ENCODE results near the gene BCAR1. TPM values are rescaled to one million over a fixed set of nuclear protein-coding genes. Genes with fewer than 3 reads are reported as not detected.

Gene BCAR1
- polyA plus RNA-seq, 4 donors: 57.1 to 105 (median 77.6) TPM

GRCh38 chr16:75198135-75198600, 53.3 kb downstream of the BCAR1 start:
- Histone ChIP-seq H3K9me3 (ENCODE audit: control insufficient read depth in 2 of 2, insufficient read depth in 1 of 2, low read depth in 1 of 2, low read length in 1 of 2) (no peaks in the 10 kb centered on the region), H3K27me3 (ENCODE audit: control insufficient read depth in 3 of 3, insufficient read depth in 3 of 3, low read length in 3 of 3) (peaks cover 0 to 12% (median 0%) of the 10 kb centered on the region in 3 donors), H3K27ac (ENCODE audit: low read depth in 1 of 3, low read length in 2 of 3) (no peak overlapping the region), H3K4me1 (ENCODE audit: control insufficient read depth in 3 of 3, insufficient read depth in 2 of 3, low read depth in 1 of 3, low read length in 2 of 3) (no peaks in the 10 kb centered on the region), H3K36me3 (ENCODE audit: control insufficient read depth in 3 of 3, insufficient read depth in 2 of 3, low read depth in 1 of 3, low read length in 3 of 3) (no peaks in the 10 kb centered on the region), H3K4me3 (ENCODE audit: low read depth in 1 of 3, low read length in 3 of 3) (no peak overlapping the region)
- no peak for FAIRE-seq
- 22 to 34% (median 30%) methylated on average over 18 of the region's 18 CpGs for WGBS, 3 donors
- DNase-seq: no peak

GRCh38 chr16:75197522-75198134, 53.8 kb downstream of the BCAR1 start:
- no peak overlapping the region for H3K4me3 ChIP-seq (ENCODE audit: low read depth in 1 of 3, low read length in 3 of 3)
- no peaks in the 10 kb centered on the region for H3K9me3 ChIP-seq (ENCODE audit: control insufficient read depth in 2 of 2, insufficient read depth in 1 of 2, low read depth in 1 of 2, low read length in 1 of 2)
- WGBS, 3 donors: 51 to 57% (median 56%) methylated on average over 14 of the region's 14 CpGs
- FAIRE-seq (no peak), DNase-seq (no peak)
- H3K36me3 ChIP-seq (ENCODE audit: control insufficient read depth in 3 of 3, insufficient read depth in 2 of 3, low read depth in 1 of 3, low read length in 3 of 3): no peaks in the 10 kb centered on the region
- H3K4me1 ChIP-seq (ENCODE audit: control insufficient read depth in 3 of 3, insufficient read depth in 2 of 3, low read depth in 1 of 3, low read length in 2 of 3): no peaks in the 10 kb centered on the region
- H3K27me3 ChIP-seq (ENCODE audit: control insufficient read depth in 3 of 3, insufficient read depth in 3 of 3, low read length in 3 of 3): peaks cover 0 to 12% (median 0%) of the 10 kb centered on the region in 3 donors
- no peak overlapping the region for H3K27ac ChIP-seq (ENCODE audit: low read depth in 1 of 3, low read length in 2 of 3)

GRCh38 chr16:75196836-75197235, 54.6 kb downstream of the BCAR1 start:
- Histone ChIP-seq H3K36me3 (ENCODE audit: control insufficient read depth in 3 of 3, insufficient read depth in 2 of 3, low read depth in 1 of 3, low read length in 3 of 3) (no peaks in the 10 kb centered on the region), H3K4me3 (ENCODE audit: low read depth in 1 of 3, low read length in 3 of 3) (no peak overlapping the region), H3K4me1 (ENCODE audit: control insufficient read depth in 3 of 3, insufficient read depth in 2 of 3, low read depth in 1 of 3, low read length in 2 of 3) (no peaks in the 10 kb centered on the region), H3K27me3 (ENCODE audit: control insufficient read depth in 3 of 3, insufficient read depth in 3 of 3, low read length in 3 of 3) (peaks cover 0 to 12% (median 0%) of the 10 kb centered on the region in 3 donors), H3K9me3 (ENCODE audit: control insufficient read depth in 2 of 2, insufficient read depth in 1 of 2, low read depth in 1 of 2, low read length in 1 of 2) (no peaks in the 10 kb centered on the region), H3K27ac (ENCODE audit: low read depth in 1 of 3, low read length in 2 of 3) (no peak overlapping the region)
- DNase-seq (no peak), FAIRE-seq (no peak)
- 61 to 71% (median 65%) methylated on average over 9 of the region's 9 CpGs for WGBS, 3 donors

DNA sequence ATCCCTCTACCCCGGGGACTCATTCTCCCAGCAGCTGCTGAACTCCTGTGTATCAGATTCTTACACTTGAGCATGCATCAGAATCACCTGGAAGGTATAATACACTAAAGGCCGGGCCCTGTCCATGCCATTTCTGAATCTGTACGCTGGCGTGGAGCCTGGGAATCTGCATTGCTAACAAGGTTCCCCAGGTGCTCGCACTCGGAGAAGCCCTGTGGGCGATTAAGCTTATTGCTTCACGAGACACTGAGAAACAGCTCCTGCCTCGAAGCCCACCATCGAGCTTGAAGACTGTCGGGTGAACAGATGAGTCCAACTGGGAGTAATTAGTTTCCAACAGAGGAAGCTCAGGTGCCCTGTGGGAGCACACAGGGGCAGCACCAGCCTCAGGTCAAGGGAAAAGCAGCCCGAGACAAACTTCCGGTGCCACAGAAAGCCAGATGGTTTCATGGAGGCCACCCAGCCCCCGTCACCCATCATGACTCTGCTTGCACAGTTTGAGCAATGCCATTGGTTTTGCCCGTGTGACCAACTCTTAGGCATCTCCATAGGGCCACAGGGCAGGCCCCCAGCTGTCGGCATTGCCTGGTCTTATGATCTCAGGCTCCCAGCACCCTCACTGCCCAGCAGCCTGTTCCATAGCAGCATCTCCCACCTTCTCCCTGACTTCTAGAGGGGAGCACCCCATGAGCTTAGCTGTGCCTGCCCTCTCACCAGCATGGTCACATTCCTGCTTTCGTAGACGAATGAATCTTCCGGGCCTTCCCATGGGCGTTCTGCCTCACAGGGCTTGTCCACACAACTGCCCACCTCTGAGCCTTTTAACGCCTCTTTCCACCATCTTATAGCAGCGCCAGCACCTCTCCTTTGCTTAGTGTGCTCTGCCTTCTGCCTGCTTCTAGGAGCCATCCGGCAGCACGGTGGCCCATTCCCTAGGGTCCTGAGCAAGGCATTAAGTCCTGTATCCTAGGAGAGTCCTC, 55.3 kb downstream of the BCAR1 start:
- H3K4me1 ChIP-seq (ENCODE audit: control insufficient read depth in 3 of 3, insufficient read depth in 2 of 3, low read depth in 1 of 3, low read length in 2 of 3): no peaks in the 10 kb centered on the region
- no peak overlapping the region for H3K27ac ChIP-seq (ENCODE audit: low read depth in 1 of 3, low read length in 2 of 3)
- no peak for DNase-seq
- WGBS, 3 donors: 82 to 88% (median 84%) methylated on average over 24 of the region's 24 CpGs
- no peak for FAIRE-seq
- H3K4me3 ChIP-seq (ENCODE audit: low read depth in 1 of 3, low read length in 3 of 3): no peak overlapping the region
- H3K9me3 ChIP-seq (ENCODE audit: control insufficient read depth in 2 of 2, insufficient read depth in 1 of 2, low read depth in 1 of 2, low read length in 1 of 2): no peaks in the 10 kb centered on the region
- peaks cover 0 to 12% (median 0%) of the 10 kb centered on the region in 3 donors for H3K27me3 ChIP-seq (ENCODE audit: control insufficient read depth in 3 of 3, insufficient read depth in 3 of 3, low read length in 3 of 3)
- no peaks in the 10 kb centered on the region for H3K36me3 ChIP-seq (ENCODE audit: control insufficient read depth in 3 of 3, insufficient read depth in 2 of 3, low read depth in 1 of 3, low read length in 3 of 3)

GRCh38 chr16:75193730-75194444, 57.5 kb downstream of the BCAR1 start:
- Histone ChIP-seq H3K9me3 (ENCODE audit: control insufficient read depth in 2 of 2, insufficient read depth in 1 of 2, low read depth in 1 of 2, low read length in 1 of 2) (no peaks in the 10 kb centered on the region), H3K36me3 (ENCODE audit: control insufficient read depth in 3 of 3, insufficient read depth in 2 of 3, low read depth in 1 of 3, low read length in 3 of 3) (no peaks in the 10 kb centered on the region), H3K27ac (ENCODE audit: low read depth in 1 of 3, low read length in 2 of 3) (no peak overlapping the region), H3K4me3 (ENCODE audit: low read depth in 1 of 3, low read length in 3 of 3) (no peak overlapping the region), H3K4me1 (ENCODE audit: control insufficient read depth in 3 of 3, insufficient read depth in 2 of 3, low read depth in 1 of 3, low read length in 2 of 3) (no peaks in the 10 kb centered on the region), H3K27me3 (ENCODE audit: control insufficient read depth in 3 of 3, insufficient read depth in 3 of 3, low read length in 3 of 3) (peaks cover 0 to 12% (median 0%) of the 10 kb centered on the region in 3 donors)
- 85 to 87% (median 87%) methylated on average over 10 of the region's 10 CpGs for WGBS, 3 donors
- DNase-seq (no peak), FAIRE-seq (no peak)

DNA sequence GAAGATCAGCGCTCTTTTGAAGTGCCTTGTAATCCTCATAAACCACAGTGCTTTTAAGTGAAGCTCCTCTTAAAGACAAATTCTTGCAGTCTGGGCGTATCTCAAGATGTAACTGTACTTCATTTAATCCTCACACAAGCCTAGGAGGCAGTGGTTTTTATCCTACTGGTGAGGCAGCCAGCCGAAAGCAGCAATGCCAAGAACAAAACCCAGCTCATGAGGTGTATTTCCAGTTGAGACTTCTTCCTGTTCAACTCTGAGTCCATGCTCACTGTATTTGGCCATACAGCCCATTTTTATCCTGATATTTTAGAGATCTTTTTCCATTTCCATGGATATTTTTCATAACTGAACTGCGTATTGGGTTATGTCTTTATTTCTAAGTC, 58.2 kb downstream of the BCAR1 start:
- no peak for FAIRE-seq
- H3K4me1 ChIP-seq (ENCODE audit: control insufficient read depth in 3 of 3, insufficient read depth in 2 of 3, low read depth in 1 of 3, low read length in 2 of 3): no peaks in the 10 kb centered on the region
- H3K9me3 ChIP-seq (ENCODE audit: control insufficient read depth in 2 of 2, insufficient read depth in 1 of 2, low read depth in 1 of 2, low read length in 1 of 2): no peaks in the 10 kb centered on the region
- no peak overlapping the region for H3K27ac ChIP-seq (ENCODE audit: low read depth in 1 of 3, low read length in 2 of 3)
- H3K4me3 ChIP-seq (ENCODE audit: low read depth in 1 of 3, low read length in 3 of 3): no peak overlapping the region
- peaks cover 0 to 11% (median 0%) of the 10 kb centered on the region in 3 donors for H3K27me3 ChIP-seq (ENCODE audit: control insufficient read depth in 3 of 3, insufficient read depth in 3 of 3, low read length in 3 of 3)
- no peak for DNase-seq
- H3K36me3 ChIP-seq (ENCODE audit: control insufficient read depth in 3 of 3, insufficient read depth in 2 of 3, low read depth in 1 of 3, low read length in 3 of 3): no peaks in the 10 kb centered on the region
- WGBS, 3 donors: 87 to 96% (median 90%) methylated on average over 4 of the region's 4 CpGs

GRCh38 chr16:75192606-75193264, 58.7 kb downstream of the BCAR1 start:
- no peak overlapping the region for H3K4me3 ChIP-seq (ENCODE audit: low read depth in 1 of 3, low read length in 3 of 3)
- H3K9me3 ChIP-seq (ENCODE audit: control insufficient read depth in 2 of 2, insufficient read depth in 1 of 2, low read depth in 1 of 2, low read length in 1 of 2): no peaks in the 10 kb centered on the region
- no peak for FAIRE-seq
- H3K36me3 ChIP-seq (ENCODE audit: control insufficient read depth in 3 of 3, insufficient read depth in 2 of 3, low read depth in 1 of 3, low read length in 3 of 3): no peaks in the 10 kb centered on the region
- DNase-seq: peak in 1 of 2 donors; percentile 56
- H3K27me3 ChIP-seq (ENCODE audit: control insufficient read depth in 3 of 3, insufficient read depth in 3 of 3, low read length in 3 of 3): peaks cover 0 to 6% (median 0%) of the 10 kb centered on the region in 3 donors
- no peaks in the 10 kb centered on the region for H3K4me1 ChIP-seq (ENCODE audit: control insufficient read depth in 3 of 3, insufficient read depth in 2 of 3, low read depth in 1 of 3, low read length in 2 of 3)
- H3K27ac ChIP-seq (ENCODE audit: low read depth in 1 of 3, low read length in 2 of 3): no peak overlapping the region
- WGBS, 3 donors: 83 to 88% (median 86%) methylated on average over 21 of the region's 21 CpGs

Data from small intestine (tissue), 7 donors.